ENCODE results near the gene NUP153.
"Not testable (repeated sequence)": the region's sequence is repeated elsewhere in the genome, so short reads cannot be mapped to it uniquely, and the experiment has no call there.

NUP153 gene

GRCh38 chr6:17712576-17712975 lies 5.9 kb upstream of the NUP153 start:
- no peak for DNase-seq

- DNase-seq: no peak
Observed at GRCh38 chr6:17710331-17710730, 3.6 kb upstream of the NUP153 start.

- DNase-seq: no peak
Observed at GRCh38 chr6:17709476-17709875, 2.8 kb upstream of the NUP153 start.

DNA sequence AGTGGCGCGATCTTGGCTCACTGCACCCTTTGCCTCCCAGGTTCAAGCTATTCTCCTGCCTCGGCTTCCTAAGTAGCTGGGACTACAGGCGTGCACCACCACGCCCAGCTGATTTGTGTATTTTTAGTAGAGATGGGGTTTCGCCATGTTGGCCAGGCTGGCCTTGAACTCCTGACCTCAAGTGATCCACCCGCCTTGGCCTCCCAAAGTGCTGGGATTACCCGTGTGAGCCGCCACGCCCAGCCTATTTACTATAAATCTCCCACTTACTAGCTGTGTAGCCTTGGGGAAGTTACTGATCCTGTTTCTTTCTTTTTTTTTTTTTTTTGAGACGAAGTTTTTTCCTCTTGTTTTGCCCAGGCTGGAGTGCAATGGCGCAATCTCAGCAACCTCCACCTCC lies 1.3 kb upstream of the NUP153 start:
- DNase-seq: not testable (repeated sequence)

- no peak for DNase-seq
Observed at GRCh38 chr6:17707371-17707651, 586 bp upstream of the NUP153 start.

DNA sequence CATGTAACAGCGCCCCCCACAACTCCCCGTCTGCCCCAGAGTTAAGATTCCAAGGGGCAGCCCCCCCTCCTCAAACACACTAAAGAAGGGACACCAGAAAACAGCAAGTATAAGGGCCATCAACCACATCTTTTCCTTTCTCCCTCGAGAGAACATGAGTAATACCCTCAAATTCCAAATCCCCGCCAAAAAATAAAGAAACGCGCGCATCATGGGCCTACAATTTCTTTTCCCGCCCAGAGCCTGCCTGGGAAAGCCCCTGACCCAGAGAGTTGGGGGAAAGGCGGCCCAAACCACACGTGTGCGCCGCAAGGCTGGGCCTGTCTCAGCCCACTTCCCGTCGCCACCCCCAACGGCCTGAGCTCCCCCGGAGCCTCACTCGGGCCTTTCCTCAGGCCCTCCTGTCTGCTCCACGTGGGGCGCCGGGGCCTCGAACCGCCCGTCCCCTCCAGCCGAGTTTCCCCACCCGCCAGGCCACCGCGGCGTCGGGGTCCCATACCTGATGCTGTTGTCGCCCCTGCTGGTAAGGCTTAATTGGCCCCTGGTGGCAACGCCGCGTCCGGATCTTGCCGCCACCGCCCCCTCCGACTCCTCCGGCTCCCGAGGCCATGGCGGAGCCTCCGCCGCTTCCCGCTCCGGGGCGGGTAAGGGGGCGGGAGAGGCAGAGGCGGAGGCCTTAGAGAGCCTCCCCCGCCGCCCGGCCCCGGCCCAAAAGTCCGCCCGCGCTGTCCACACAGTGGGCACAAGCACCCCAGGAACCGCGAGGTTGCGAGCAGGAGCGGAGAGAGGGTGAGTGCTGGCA lies 746 bp downstream of the NUP153 start:
- DNase-seq: peak; percentile 93

GRCh38 chr6:17705428-17705777 lies 1.3 kb downstream of the NUP153 start:
- DNase-seq: no peak

DNA sequence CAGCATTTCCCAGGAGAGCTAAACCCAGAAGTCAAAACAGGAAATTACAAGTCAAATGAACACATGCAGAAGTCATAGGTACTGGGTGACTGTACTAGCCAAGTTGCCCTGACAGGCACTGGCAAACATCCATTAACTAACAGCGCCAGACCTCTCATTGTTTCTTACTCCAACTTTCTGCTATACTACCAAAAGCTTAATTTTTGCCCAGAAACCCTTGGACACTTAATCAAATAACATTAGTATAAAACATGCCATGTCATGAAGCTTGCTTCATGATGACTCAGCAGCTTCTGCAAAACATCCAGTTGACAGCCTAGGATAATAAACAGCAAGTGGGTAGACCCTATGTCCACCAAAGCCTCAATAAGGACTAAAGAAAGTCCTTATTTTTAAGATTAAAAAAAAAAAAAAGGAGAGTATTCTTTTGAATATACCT lies 3.5 kb downstream of the NUP153 start:
- peak; percentile 51 for DNase-seq

GRCh38 chr6:17700421-17701416 lies 6.0 kb downstream of the NUP153 start:
- DNase-seq: no peak

DNA sequence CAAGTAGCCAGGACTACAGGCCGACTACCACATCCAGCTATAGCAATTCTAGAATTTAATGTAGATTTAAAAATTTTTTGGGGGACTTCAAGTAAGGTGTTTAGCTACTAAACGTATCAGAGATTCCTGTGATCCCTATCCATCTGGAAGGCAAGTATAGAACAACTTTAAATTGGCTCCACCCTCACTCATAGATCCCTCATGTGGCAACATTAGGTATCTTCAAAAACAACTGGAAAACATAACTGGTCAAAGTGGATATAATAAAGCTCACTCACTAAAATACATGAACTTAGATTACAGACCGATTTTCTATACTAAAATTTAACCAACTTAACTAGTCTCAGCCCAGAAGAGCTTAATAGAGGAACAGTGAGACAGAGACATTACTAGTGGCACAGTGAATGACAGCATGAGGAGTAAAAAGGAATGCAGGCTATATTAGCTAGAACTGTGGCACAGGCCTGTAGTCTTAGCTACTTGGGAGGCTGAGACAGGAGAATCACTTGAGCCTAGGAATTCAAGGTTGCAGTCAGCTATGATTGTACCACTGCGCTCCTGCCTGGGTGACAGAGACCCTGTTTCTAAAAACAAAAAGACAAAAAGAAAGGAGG lies 14.7 kb downstream of the NUP153 start:
- no peak for DNase-seq

DNA sequence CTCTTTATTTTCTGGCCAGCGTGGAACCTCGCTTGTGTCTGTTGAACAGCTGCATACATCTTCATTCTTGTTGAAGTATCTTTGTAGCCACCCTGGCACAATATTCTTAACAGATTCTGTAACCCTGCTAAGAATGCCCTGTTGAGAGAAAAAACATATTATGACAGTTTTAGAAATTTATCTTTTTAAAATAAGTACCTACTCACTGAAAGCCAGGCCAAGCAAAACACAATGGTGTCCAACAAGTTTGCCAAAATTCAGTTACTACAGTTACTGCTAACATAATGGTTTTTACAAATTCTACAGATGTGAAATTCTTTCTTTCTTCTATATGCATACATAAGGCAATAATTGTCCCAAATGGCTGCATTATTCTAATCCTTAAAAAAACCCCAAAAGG lies 18.2 kb downstream of the NUP153 start:
- no peak for DNase-seq

DNA sequence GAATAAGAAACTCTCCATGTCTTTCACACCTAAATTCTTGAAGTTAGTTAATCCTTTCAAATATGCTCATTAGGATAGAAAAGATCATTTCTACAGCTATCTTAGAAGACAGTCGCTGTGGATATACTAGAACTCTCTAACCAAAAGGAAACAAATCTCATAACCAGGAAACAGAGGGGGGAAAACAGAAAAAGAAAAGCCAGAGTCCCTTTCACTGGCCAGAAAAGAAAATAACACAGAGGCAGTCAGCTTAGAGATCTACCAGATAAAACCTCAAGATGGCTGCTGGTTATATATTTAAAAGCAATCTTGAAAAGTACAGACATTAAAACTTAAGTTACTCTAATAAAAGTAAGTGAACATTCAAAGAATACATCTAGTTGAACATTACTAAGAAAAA lies 19.6 kb downstream of the NUP153 start:
- DNase-seq: no peak

DNA sequence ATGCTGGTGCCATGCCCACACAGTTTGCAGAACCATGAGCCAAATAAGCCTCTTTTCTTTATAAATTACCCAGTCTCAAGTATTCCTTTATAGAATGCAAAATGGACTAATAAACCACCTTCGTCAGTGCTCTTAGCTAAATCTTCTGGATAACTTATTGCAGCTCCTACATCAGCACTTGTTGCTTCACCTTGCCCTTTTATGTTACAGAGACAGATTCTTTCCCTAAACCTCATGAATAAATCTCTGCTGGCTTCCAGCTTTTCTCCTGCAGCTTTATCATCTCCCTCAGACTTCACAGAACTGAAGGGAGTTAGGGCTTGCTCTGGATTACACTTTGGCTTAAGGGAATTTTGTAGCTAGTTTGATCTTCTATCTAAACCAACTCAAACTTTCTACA lies 22.6 kb downstream of the NUP153 start:
- no peak for DNase-seq

GRCh38 chr6:17683428-17683827 lies 23.3 kb downstream of the NUP153 start:
- DNase-seq: no peak

- DNase-seq: no peak
Observed at GRCh38 chr6:17679726-17680125, 27.0 kb downstream of the NUP153 start.

- no peak for DNase-seq
Observed at GRCh38 chr6:17677602-17678001, 29.1 kb downstream of the NUP153 start.

DNA sequence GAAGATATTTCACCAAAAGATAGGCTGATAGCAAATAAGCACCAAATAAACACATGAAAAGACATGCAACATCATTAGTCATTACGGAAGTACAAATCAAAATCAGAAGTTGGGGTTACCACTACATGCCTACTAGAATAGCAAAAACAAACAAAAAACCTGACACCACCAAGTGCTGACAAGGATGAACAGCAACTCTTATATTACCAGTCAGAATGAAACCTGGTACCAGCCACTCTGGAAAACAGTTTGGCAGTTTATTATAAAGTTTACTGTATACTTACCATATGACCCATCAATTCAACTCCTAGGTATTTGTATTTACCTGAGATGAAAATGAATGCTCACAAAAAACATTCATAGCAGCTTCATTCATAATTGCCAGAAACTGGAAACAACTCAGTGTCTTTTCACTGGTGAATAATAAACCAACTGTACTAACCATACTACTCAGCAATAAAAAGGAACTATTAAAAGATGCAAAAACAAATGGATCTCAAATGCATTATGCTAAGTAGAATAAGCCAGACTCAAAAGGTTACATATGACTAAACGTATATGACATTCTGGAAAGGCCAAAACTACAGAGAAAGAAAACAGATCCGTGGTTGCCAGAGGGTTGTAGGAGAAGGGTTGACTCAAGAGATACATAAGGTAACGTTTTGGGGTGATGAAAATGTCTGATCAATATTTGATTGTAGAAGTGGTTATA lies 33.0 kb downstream of the NUP153 start:
- peak; percentile 39 for DNase-seq

DNA sequence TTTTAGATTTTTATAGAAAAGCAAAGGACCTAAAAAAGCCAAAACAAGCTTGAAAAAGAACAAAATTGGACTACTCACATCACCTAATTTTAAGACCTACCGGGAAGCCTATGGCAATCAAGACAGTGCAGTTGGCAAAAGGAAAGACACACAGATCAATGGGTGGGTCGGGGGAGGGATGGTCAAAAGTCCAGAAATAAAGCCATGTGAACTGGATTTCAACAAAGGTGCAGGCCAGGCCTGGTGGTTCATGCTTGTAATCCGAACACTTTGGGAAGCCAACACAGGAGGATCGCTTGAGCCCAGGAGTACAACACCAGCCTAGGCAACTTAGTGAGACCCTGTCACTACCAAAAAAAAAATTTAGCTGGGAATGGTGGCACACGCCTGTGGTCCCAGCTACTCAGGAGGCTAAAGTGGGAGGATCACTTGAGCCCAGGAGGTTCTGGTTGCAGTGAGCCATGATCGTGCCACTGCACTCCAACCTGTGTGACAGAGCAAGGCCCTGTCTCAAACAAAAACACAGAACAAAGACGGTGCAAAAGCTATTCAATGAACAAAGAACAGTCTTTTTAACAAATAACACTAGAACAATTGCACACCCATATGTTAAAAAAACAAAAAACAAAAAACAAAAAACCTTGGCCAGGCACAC lies 34.5 kb downstream of the NUP153 start:
- no peak for DNase-seq

GRCh38 chr6:17666646-17667045 lies 40.1 kb downstream of the NUP153 start:
- DNase-seq: no peak

DNA sequence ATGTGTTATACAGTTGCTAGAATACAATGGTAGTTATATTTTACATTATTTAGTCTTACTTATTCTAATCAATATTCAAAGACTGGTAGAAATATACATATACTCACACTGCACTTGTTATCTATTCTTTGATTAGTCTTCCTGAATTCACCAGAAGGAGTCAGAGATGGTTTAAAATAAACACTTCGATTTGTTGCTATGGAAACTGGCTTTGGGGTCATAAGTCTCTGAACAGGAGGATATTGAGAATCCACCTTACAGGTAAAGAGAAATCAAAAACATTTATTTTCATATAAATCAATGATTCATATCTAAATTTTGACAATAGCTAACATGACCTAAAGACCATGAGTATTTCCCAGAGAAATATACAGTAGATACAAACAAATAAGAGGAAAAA lies 41.6 kb downstream of the NUP153 start:
- peak; percentile 40 for DNase-seq

- no peak for DNase-seq
Observed at GRCh38 chr6:17663226-17663625, 43.5 kb downstream of the NUP153 start.

DNA sequence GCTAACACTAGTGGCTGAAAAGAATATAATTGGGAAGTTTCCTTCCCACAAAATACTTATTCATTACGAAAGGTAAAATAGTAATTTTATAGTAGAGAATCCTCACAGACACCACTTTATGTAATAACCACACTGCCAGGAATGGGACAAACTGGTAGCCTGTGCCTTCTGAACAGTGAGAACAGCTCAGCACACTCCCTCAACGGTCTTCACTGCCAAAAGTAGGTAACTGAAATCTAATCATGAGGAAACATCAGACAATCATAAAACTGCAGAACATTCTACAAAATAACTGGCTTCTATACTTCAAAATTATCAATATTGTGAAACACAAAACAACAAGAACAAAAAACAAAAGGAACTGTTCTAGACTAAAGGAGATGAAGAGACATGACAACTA lies 44.1 kb downstream of the NUP153 start:
- no peak for DNase-seq

DNA sequence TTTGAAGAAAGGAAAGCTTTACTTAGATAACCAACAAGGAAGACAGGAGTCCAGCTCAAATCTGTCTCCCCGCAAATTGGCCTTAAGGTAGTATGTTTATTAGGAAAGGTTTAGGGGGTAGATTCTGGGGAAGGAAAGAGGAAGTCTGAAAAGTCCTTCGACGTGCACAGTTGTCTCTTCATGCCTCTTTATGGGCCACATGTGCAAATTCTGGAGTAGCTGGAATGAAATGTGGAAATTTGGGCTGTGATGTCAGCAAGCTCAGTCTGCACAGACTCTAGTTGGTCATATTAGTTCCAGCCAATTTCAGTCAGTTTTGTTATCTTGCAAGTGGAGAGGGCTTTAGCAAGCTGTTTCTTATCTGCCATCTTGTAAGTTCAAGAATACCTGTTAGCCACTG lies 50.1 kb downstream of the NUP153 start:
- no peak for DNase-seq
